CD4-positive, CD25-positive, alpha-beta regulatory T cell (primary cell): ENCODE measurements around the gene LLGL1. TPM values are rescaled to one million over a fixed set of nuclear protein-coding genes. Genes with fewer than 3 reads are reported as not detected.
A peak's percentile ranks its signal among the peaks of the same experiment; 100 is the strongest.

Experiments used
- ATAC-seq, 2 donors: fragments of 150-1000 bp; cut with Tn5 transposase; one replicate each; pipeline ENCODE4 v1.10.0; 2021; ENCODE audit warnings: low read depth in 2 of 2, moderate number of reproducible peaks in 2 of 2, moderate library complexity in 1 of 2
- DNase-seq, 3 donors: peaks; one replicate each; pipeline versions ENCODE4 v3.0.0 to v3.0.0-alpha.2; 2012 to 2022; ENCODE audit warnings: mixed read lengths in 1 of 3
- H3K27ac ChIP-seq: one replicate; pipeline ENCODE4 v1.7.0; 2013; ENCODE audit warnings: mild to moderate bottlenecking, low read length; ENCODE audit not compliant: insufficient read depth, poor library complexity, severe bottlenecking
- H3K27me3 ChIP-seq: one replicate; pipeline ENCODE4 v1.7.0; 2013; ENCODE audit warnings: low read length; ENCODE audit not compliant: control insufficient read depth, insufficient read depth
- H3K36me3 ChIP-seq: one replicate; pipeline ENCODE4 v1.7.0; 2013; ENCODE audit warnings: mild to moderate bottlenecking, low read length, moderate library complexity; ENCODE audit not compliant: control insufficient read depth, insufficient read depth
- H3K4me1 ChIP-seq: 2 replicates; pipeline ENCODE4 v1.7.0; 2013; ENCODE audit warnings: mild to moderate bottlenecking, low read length; ENCODE audit not compliant: insufficient read depth, control insufficient read depth, poor library complexity, severe bottlenecking
- H3K4me3 ChIP-seq: one replicate; pipeline ENCODE4 v1.7.0; 2013; ENCODE audit warnings: low read depth, mild to moderate bottlenecking, low read length, moderate library complexity
- H3K9me3 ChIP-seq, 2 experiments: 1 replicate in 1 of 2; 2 replicates in 1 of 2; pipeline ENCODE4 v1.7.0; 2013; ENCODE audit warnings: low read length in 2 of 2, mild to moderate bottlenecking in 1 of 2, moderate library complexity in 1 of 2; ENCODE audit not compliant: control insufficient read depth in 2 of 2
- H3K27ac Mint-ChIP-seq, 3 donors: one replicate each; pipeline ENCODE4 v1.8.0; 2020 to 2022; ENCODE audit warnings: mild to moderate bottlenecking in 3 of 3, mixed read lengths in 3 of 3, moderate library complexity in 2 of 3
- H3K27me3 Mint-ChIP-seq: one replicate; pipeline ENCODE4 v1.8.0; 2022; ENCODE audit warnings: mild to moderate bottlenecking, mixed read lengths
- H3K36me3 Mint-ChIP-seq: one replicate; pipeline ENCODE4 v1.8.0; 2020; ENCODE audit warnings: mixed read lengths
- H3K4me1 Mint-ChIP-seq, 4 donors: one replicate each; pipeline ENCODE4 v1.8.0; 2020 to 2022; ENCODE audit warnings: mixed read lengths in 4 of 4, mild to moderate bottlenecking in 1 of 4
- H3K4me3 Mint-ChIP-seq, 4 donors: one replicate each; pipeline ENCODE4 v1.8.0; 2020 to 2022; ENCODE audit warnings: mild to moderate bottlenecking in 4 of 4, mixed read lengths in 4 of 4, moderate library complexity in 3 of 4
- H3K9me3 Mint-ChIP-seq, 7 donors: one replicate each; pipeline ENCODE4 v1.8.0; 2020 to 2022; ENCODE audit warnings: mixed read lengths in 7 of 7, mild to moderate bottlenecking in 3 of 7, moderate library complexity in 2 of 7
- polyA plus RNA-seq, 4 donors: library from polyadenylated mRNA; unstranded; fragments of 300-500 nt; fragmentation: Illumina TruSeq; gene quantifications; one replicate each; pipeline ENCODE4 v1.2.3, GENCODE V29; 2021
- total RNA-seq: library from RNA; stranded (reverse); gene quantifications from one replicate; pipeline ENCODE4 v1.2.3, GENCODE V29; 2022

LLGL1 gene
- total and polyA plus RNA-seq, 5 donors from 2014 or later = 1.0 to 16.6 (median 2.0) TPM

DNA sequence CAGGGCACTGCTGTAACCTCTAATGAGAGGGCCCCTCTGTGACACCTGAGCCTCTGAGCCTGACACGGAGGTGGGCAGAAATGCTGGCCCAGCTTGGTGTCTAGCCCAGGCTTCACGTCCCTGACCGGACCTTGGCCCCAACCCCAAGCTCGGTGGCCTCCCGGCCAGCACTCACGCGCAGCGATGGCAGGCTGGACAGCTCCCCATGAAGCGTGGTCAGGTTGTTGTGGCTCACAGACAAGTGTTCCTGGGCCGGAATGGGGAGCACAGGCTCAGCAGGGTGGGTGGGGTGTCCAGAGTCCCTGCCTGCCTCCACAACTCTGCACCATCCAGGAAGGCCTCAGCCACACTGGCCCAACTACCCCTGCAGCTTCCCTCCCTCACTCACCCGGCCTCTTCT, 30.9 kb downstream of the LLGL1 start:
- no peak for DNase-seq
- Mint-ChIP-seq H3K4me1 (peaks cover 0 to 40% (median 20%) of the 10 kb centered on the region in 4 donors), H3K4me3 (peak overlapping the region; percentile 69 to 95 (median 72)), H3K27me3 (no peaks in the 10 kb centered on the region), H3K36me3 (no peaks in the 10 kb centered on the region), H3K27ac (peak overlapping the region; percentile 25 to 71 (median 26)), H3K9me3 (no peaks in the 10 kb centered on the region)
- H3K4me3 ChIP-seq = no peak overlapping the region
- H3K9me3 ChIP-seq = no peaks in the 10 kb centered on the region
- H3K4me1 ChIP-seq = peaks cover 41% of the 10 kb centered on the region
- no peaks in the 10 kb centered on the region for H3K27me3 ChIP-seq
- H3K27ac ChIP-seq = peak overlapping the region; percentile 64
- peaks cover 46% of the 10 kb centered on the region for H3K36me3 ChIP-seq
- ATAC-seq = no peak

- H3K27ac Mint-ChIP-seq = peak overlapping the region; percentile 55 to 71 (median 60)
- H3K4me3 Mint-ChIP-seq = peak overlapping the region; percentile 95 to 98 (median 96)
- no peaks in the 10 kb centered on the region for H3K27me3 ChIP-seq
- H3K4me1 ChIP-seq = peaks cover 45% of the 10 kb centered on the region
- peaks cover 0 to 45% (median 23%) of the 10 kb centered on the region in 4 donors for H3K4me1 Mint-ChIP-seq
- H3K9me3 ChIP-seq = no peaks in the 10 kb centered on the region
- H3K36me3 ChIP-seq = peaks cover 42% of the 10 kb centered on the region
- H3K27me3 Mint-ChIP-seq = no peaks in the 10 kb centered on the region
- H3K27ac ChIP-seq = peak overlapping the region; percentile 64
- no peak for ATAC-seq
- H3K36me3 Mint-ChIP-seq = no peaks in the 10 kb centered on the region
- DNase-seq = no peak
- no peaks in the 10 kb centered on the region for H3K9me3 Mint-ChIP-seq
- H3K4me3 ChIP-seq = peak overlapping the region; percentile 84
Measured at GRCh38 chr17:18256776-18257175, 31.3 kb downstream of the LLGL1 start.

GRCh38 chr17:18257268-18257981, 32.0 kb downstream of the LLGL1 start:
- DNase-seq = peak in 1 of 3 donors; percentile 20
- no peaks in the 10 kb centered on the region for H3K9me3 Mint-ChIP-seq

DNA sequence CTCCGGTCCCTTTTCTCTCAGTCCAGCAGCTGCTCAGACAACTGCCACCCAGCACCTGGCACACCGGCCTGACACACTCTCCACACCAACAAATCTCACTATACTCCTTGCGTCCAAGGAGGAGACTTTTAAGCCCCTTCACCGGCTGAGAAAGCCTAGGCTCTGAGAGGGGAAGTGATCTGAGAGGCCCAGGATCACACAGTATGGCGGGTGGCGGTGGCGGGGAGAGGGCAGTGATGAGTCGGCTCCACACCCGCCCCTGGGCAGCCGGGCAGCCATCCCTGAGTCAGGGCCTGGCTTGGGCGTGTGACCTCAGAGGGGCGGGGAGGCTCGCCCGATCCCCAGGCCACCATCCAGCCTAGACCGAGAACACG, 32.5 kb downstream of the LLGL1 start:
- Mint-ChIP-seq H3K4me1 (peaks cover 0 to 52% (median 24%) of the 10 kb centered on the region in 4 donors), H3K36me3 (no peaks in the 10 kb centered on the region), H3K27ac (peak overlapping the region; percentile 90 to 97 (median 97)), H3K4me3 (peak overlapping the region; percentile 95 to 98 (median 96)), H3K27me3 (no peaks in the 10 kb centered on the region), H3K9me3 (no peaks in the 10 kb centered on the region)
- no peaks in the 10 kb centered on the region for H3K27me3 ChIP-seq
- ATAC-seq (peak; percentile 26 to 29), DNase-seq (peak; percentile 38 to 45 (median 42))
- H3K9me3 ChIP-seq = no peaks in the 10 kb centered on the region
- H3K4me1 ChIP-seq = peaks cover 52% of the 10 kb centered on the region
- peak overlapping the region; percentile 84 for H3K4me3 ChIP-seq
- peaks cover 33% of the 10 kb centered on the region for H3K36me3 ChIP-seq
- H3K27ac ChIP-seq = peak overlapping the region; percentile 81

More at GRCh38 chr17:18257268-18257981, 32.0 kb downstream of the LLGL1 start:
- no peak for ATAC-seq
- Mint-ChIP-seq H3K27me3 (no peaks in the 10 kb centered on the region), H3K27ac (peak overlapping the region; percentile 60 to 97 (median 97)), H3K4me1 (peaks cover 0 to 51% (median 24%) of the 10 kb centered on the region in 4 donors), H3K4me3 (peak overlapping the region; percentile 95 to 98 (median 96)), H3K36me3 (no peaks in the 10 kb centered on the region)
- H3K4me3 ChIP-seq = peak overlapping the region; percentile 84
- peaks cover 51% of the 10 kb centered on the region for H3K4me1 ChIP-seq
- H3K27ac ChIP-seq = peak overlapping the region; percentile 81
- H3K27me3 ChIP-seq = no peaks in the 10 kb centered on the region
- peaks cover 36% of the 10 kb centered on the region for H3K36me3 ChIP-seq
- H3K9me3 ChIP-seq = no peaks in the 10 kb centered on the region

- H3K4me3 Mint-ChIP-seq = peak within 1 kb of the TSS; percentile 95 to 98 (median 96)
- H3K36me3 Mint-ChIP-seq = peaks cover 3% of the 10 kb centered on the region
- no peaks in the 10 kb centered on the region for H3K9me3 Mint-ChIP-seq
- ATAC-seq (peak; percentile 30 to 38), DNase-seq (peak; percentile 52 to 68 (median 54))
- Histone ChIP-seq H3K27ac (peak within 1 kb of the TSS; percentile 94), H3K27me3 (no peaks in the 10 kb centered on the region), H3K36me3 (peaks cover 31% of the 10 kb centered on the region), H3K9me3 (no peaks in the 10 kb centered on the region), H3K4me1 (peaks cover 52% of the 10 kb centered on the region), H3K4me3 (peak within 1 kb of the TSS; percentile 84)
- H3K27me3 Mint-ChIP-seq = no peaks in the 10 kb centered on the region
- peaks cover 0 to 55% (median 26%) of the 10 kb centered on the region in 4 donors for H3K4me1 Mint-ChIP-seq
- peak within 1 kb of the TSS; percentile 90 to 97 (median 97) for H3K27ac Mint-ChIP-seq
Measured at GRCh38 chr17:18258356-18259038, 33.1 kb downstream of the LLGL1 start, which contains the start of gene FLII. Gene FLII, minus strand, starts transcription at chr17:18258738. Its CDS starts 48 bp downstream, at chr17:18258690.

DNA sequence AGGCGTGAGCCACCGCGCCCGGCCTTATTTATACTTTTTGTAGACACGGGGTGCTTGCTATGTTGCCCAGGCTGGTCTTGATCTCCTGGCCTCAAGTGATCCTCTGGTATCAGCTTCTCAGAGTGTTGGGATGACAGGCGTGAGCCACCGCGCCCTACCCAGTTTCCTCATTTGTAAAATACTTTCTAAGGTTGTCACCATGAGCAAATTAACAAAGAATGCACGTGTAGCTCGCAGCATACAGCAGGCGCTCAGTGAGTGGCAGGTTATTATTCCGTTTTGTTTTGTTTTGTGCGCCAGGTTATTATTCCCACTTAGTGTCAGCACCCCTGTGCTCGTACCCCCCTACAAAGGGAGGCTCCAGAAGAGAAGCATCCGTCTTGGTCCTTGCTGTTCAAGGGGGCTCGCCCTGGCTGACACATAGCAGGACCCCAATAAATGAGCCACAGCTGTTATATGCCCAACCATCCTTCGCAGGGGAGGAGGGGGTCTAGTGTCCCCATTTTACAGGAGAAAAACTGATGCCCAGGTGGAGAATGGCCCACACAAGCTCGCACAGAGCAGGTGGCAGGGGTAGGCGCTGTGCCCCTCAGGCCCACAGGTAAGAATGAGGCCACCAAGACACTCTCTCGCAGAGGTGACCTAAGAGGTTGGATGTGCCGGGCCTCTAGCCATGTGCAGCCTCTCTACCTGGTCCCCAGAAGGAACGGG, 34.3 kb downstream of the LLGL1 start:
- no peaks in the 10 kb centered on the region for H3K27me3 ChIP-seq
- H3K9me3 ChIP-seq = no peaks in the 10 kb centered on the region
- peak overlapping the region; percentile 38 to 89 (median 86) for H3K27ac Mint-ChIP-seq
- H3K4me3 Mint-ChIP-seq = peak overlapping the region; percentile 87 to 96 (median 92)
- peaks cover 28% of the 10 kb centered on the region for H3K36me3 ChIP-seq
- H3K4me1 ChIP-seq = peaks cover 52% of the 10 kb centered on the region
- peaks cover 3% of the 10 kb centered on the region for H3K36me3 Mint-ChIP-seq
- peak overlapping the region; percentile 64 for H3K4me3 ChIP-seq
- no peaks in the 10 kb centered on the region for H3K27me3 Mint-ChIP-seq
- ATAC-seq (no peak), DNase-seq (no peak)
- no peaks in the 10 kb centered on the region for H3K9me3 Mint-ChIP-seq
- H3K4me1 Mint-ChIP-seq = peaks cover 0 to 55% (median 26%) of the 10 kb centered on the region in 4 donors
- peak overlapping the region; percentile 94 for H3K27ac ChIP-seq
